Astrocyte (in vitro differentiated cells and primary cell): Measurements from ENCODE around the gene WDCP. TPM values are rescaled to one million over a fixed set of nuclear protein-coding genes. Genes with fewer than 3 reads are reported as not detected.

ENCODE experiments used
- DNase-seq: peaks from one replicate; pipeline ENCODE4 v3.0.0-alpha.2; 2010; ENCODE audit warnings: low read depth
- FAIRE-seq: peaks from 2 replicates; lab custom pipeline; 2011; peaks lifted over from hg19 to GRCh38; lab: Jason Lieb, UNC
- H2AFZ ChIP-seq: 2 replicates; pipeline ENCODE4 v1.6.0; 2012; ENCODE audit warnings: low read depth, low read length, inconsistent platforms
- H3K27ac ChIP-seq: 2 replicates; pipeline ENCODE4 v1.5.1; 2011; ENCODE audit warnings: low read depth, low read length, inconsistent platforms
- H3K27me3 ChIP-seq: 2 replicates; pipeline ENCODE4 v1.6.0; 2011; ENCODE audit warnings: low read length, inconsistent platforms; ENCODE audit not compliant: insufficient read depth
- H3K36me3 ChIP-seq: 2 replicates; pipeline ENCODE4 v1.5.1; 2011; ENCODE audit warnings: low read length, inconsistent platforms; ENCODE audit not compliant: insufficient read depth
- H3K4me1 ChIP-seq: 2 replicates; pipeline ENCODE4 v1.5.1; 2011; ENCODE audit warnings: low read length, inconsistent platforms; ENCODE audit not compliant: insufficient read depth
- H3K4me2 ChIP-seq: 2 replicates; pipeline ENCODE4 v1.6.0; 2012; ENCODE audit warnings: low read length, inconsistent platforms
- H3K4me3 ChIP-seq: 2 replicates; pipeline ENCODE4 v1.5.1; 2011; ENCODE audit warnings: low read depth, mild to moderate bottlenecking, low read length, inconsistent platforms; ENCODE audit not compliant: insufficient read depth
- H3K79me2 ChIP-seq: 2 replicates; pipeline ENCODE4 v1.6.0; 2012; ENCODE audit warnings: mild to moderate bottlenecking, low read length, inconsistent platforms; ENCODE audit not compliant: insufficient read depth
- H3K9ac ChIP-seq: 2 replicates; pipeline ENCODE4 v1.6.0; 2012; ENCODE audit warnings: mild to moderate bottlenecking, low read length, inconsistent platforms
- H3K9me3 ChIP-seq: 2 replicates; pipeline ENCODE4 v1.5.1; 2012; ENCODE audit warnings: low read depth, mild to moderate bottlenecking, low read length, inconsistent platforms; ENCODE audit not compliant: insufficient read depth
- H4K20me1 ChIP-seq: 2 replicates; pipeline ENCODE4 v1.6.0; 2012; ENCODE audit warnings: low read length, inconsistent platforms; ENCODE audit not compliant: insufficient read depth
- H3K27ac Mint-ChIP-seq: one replicate; pipeline ENCODE4 v1.8.0; 2021; ENCODE audit warnings: mild to moderate bottlenecking, mixed read lengths; ENCODE audit not compliant: unreplicated experiment
- H3K27me3 Mint-ChIP-seq: one replicate; pipeline ENCODE4 v1.8.0; 2021; ENCODE audit warnings: low read depth, mixed read lengths; ENCODE audit not compliant: unreplicated experiment
- H3K36me3 Mint-ChIP-seq: one replicate; pipeline ENCODE4 v1.8.0; 2021; ENCODE audit warnings: low read depth, mixed read lengths; ENCODE audit not compliant: unreplicated experiment
- H3K4me1 Mint-ChIP-seq: one replicate; pipeline ENCODE4 v1.8.0; 2021; ENCODE audit warnings: low read depth, mixed read lengths; ENCODE audit not compliant: unreplicated experiment
- H3K4me3 Mint-ChIP-seq: one replicate; pipeline ENCODE4 v1.8.0; 2021; ENCODE audit warnings: mild to moderate bottlenecking, moderate library complexity, mixed read lengths; ENCODE audit not compliant: unreplicated experiment
- H3K9me3 Mint-ChIP-seq: one replicate; pipeline ENCODE4 v1.8.0; 2021; ENCODE audit warnings: mild to moderate bottlenecking, mixed read lengths; ENCODE audit not compliant: unreplicated experiment
- EZH2 ChIP-seq: IDR thresholded peaks from 2 replicates; pipeline ENCODE4 v1.6.1; 2012; ENCODE audit warnings: mild to moderate bottlenecking, low read length, inconsistent platforms; ENCODE audit not compliant: insufficient read depth
- total RNA-seq: library from RNA; stranded (reverse); gene quantifications from 2 replicates; pipeline ENCODE4 v1.2.1, GENCODE V29; 2021
- TF ChIP-seq, protein P1 (sequence below): IDR thresholded peaks from 2 replicates; pipeline ENCODE4 v1.5.1; 2011; ENCODE audit warnings: low read depth, mild to moderate bottlenecking, inconsistent platforms, low read length, moderate library complexity; ENCODE audit not compliant: insufficient read depth

Gene WDCP
- total RNA-seq, 1 donor from 2014 or later: 17.4 TPM

DNA sequence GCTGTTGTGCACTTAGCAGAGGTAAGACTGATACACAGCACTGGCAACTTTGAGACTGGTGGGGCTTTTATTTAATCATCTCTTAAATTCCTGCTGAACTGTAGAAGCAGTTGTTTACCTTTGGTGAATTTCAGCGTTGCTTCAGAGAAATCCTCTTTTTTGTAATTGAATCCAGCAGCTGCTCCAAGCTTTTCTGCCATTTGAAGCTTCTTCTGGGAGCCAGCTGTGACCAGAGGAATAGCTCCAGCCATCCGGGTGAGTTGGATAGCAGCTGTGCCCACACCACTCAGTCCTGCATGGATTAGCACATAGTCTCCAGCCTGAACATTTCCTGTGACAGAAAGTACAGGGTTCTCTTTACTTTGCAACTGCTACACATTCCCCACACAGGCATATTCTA is 33.5 kb upstream of the WDCP start:
- peaks cover 5% of the 10 kb centered on the region for H3K4me1 Mint-ChIP-seq
- H3K4me3 Mint-ChIP-seq: no peak overlapping the region
- Histone ChIP-seq H3K4me1 (peaks cover 12% of the 10 kb centered on the region), H3K4me2 (no peak overlapping the region), H3K27ac (no peak overlapping the region), H2AFZ (no peak overlapping the region), H3K4me3 (no peak overlapping the region), H3K27me3 (no peaks in the 10 kb centered on the region), H3K9ac (no peak overlapping the region), H3K36me3 (peaks cover 21% of the 10 kb centered on the region), H4K20me1 (no peaks in the 10 kb centered on the region), H3K79me2 (peaks cover 14% of the 10 kb centered on the region), H3K9me3 (no peaks in the 10 kb centered on the region)
- H3K27ac Mint-ChIP-seq: no peak overlapping the region
- FAIRE-seq (no peak), DNase-seq (no peak)
- no peaks in the 10 kb centered on the region for H3K9me3 Mint-ChIP-seq
- TF ChIP-seq, protein P1, sequence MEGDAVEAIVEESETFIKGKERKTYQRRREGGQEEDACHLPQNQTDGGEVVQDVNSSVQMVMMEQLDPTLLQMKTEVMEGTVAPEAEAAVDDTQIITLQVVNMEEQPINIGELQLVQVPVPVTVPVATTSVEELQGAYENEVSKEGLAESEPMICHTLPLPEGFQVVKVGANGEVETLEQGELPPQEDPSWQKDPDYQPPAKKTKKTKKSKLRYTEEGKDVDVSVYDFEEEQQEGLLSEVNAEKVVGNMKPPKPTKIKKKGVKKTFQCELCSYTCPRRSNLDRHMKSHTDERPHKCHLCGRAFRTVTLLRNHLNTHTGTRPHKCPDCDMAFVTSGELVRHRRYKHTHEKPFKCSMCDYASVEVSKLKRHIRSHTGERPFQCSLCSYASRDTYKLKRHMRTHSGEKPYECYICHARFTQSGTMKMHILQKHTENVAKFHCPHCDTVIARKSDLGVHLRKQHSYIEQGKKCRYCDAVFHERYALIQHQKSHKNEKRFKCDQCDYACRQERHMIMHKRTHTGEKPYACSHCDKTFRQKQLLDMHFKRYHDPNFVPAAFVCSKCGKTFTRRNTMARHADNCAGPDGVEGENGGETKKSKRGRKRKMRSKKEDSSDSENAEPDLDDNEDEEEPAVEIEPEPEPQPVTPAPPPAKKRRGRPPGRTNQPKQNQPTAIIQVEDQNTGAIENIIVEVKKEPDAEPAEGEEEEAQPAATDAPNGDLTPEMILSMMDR: no peak
- TF ChIP-seq EZH2: no peak
- H3K36me3 Mint-ChIP-seq: peaks cover 16% of the 10 kb centered on the region
- H3K27me3 Mint-ChIP-seq: no peaks in the 10 kb centered on the region

DNA sequence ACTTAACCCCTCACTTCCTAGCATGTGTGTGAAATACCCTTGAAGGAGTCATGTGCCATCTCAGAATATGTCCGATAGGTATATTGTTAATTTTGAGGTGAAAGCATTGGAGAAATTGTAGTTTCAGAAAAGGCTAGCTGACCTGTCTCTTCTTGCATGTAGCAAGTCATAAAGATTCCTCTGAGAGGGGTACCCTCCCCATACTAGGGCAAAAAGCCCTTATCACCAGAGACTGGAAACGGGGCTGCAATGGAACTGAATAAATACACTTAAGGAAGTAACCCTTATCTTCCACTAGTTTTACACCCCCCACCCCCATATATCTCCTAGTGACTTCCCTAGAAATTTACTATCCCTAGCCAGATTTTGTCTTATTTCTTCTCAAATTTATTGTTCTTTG is 30.7 kb upstream of the WDCP start:
- peak overlapping the region; percentile 98 for H3K4me3 Mint-ChIP-seq
- no peaks in the 10 kb centered on the region for H3K9me3 Mint-ChIP-seq
- H3K36me3 Mint-ChIP-seq: peaks cover 16% of the 10 kb centered on the region
- H3K27me3 ChIP-seq: no peaks in the 10 kb centered on the region
- peaks cover 33% of the 10 kb centered on the region for H3K79me2 ChIP-seq
- peak overlapping the region; percentile 98 for H3K9ac ChIP-seq
- DNase-seq: no peak
- FAIRE-seq: no peak
- peaks cover 3% of the 10 kb centered on the region for H3K4me1 Mint-ChIP-seq
- H4K20me1 ChIP-seq: peaks cover 5% of the 10 kb centered on the region
- no peaks in the 10 kb centered on the region for H3K27me3 Mint-ChIP-seq
- peaks cover 8% of the 10 kb centered on the region for H3K4me1 ChIP-seq
- no peak overlapping the region for H3K27ac ChIP-seq
- TF ChIP-seq, protein P1: no peak
- TF ChIP-seq EZH2: no peak
- no peak overlapping the region for H3K27ac Mint-ChIP-seq
- no peaks in the 10 kb centered on the region for H3K9me3 ChIP-seq
- peaks cover 24% of the 10 kb centered on the region for H3K36me3 ChIP-seq
- peak overlapping the region; percentile 56 for H3K4me3 ChIP-seq
- peak overlapping the region; percentile 70 for H2AFZ ChIP-seq
- peak overlapping the region; percentile 91 for H3K4me2 ChIP-seq

DNA sequence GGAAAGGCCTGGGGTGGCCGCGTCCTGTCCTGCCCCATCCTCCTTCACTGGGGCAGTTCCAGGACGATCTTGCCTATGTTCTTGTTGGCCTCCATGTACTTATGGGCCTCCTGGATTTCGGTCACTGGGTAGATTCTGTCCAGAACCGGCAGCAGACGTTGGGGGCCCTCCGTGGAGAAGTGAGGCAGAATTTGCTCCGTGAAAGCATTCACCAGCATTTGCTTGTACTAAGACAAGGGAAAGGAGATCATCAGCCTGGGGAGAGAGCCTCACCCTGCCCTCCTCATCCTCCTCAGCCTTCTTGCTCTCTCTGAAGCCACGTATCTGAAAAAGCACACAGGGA is 30.3 kb upstream of the WDCP start:
- Histone ChIP-seq H4K20me1 (peaks cover 8% of the 10 kb centered on the region), H2AFZ (peak overlapping the region; percentile 70), H3K4me1 (peaks cover 8% of the 10 kb centered on the region), H3K27ac (no peak overlapping the region), H3K4me2 (peak overlapping the region; percentile 91), H3K27me3 (no peaks in the 10 kb centered on the region), H3K79me2 (peaks cover 35% of the 10 kb centered on the region), H3K9me3 (no peaks in the 10 kb centered on the region), H3K36me3 (peaks cover 24% of the 10 kb centered on the region), H3K9ac (peak overlapping the region; percentile 98), H3K4me3 (peak overlapping the region; percentile 56)
- H3K9me3 Mint-ChIP-seq: no peaks in the 10 kb centered on the region
- no peaks in the 10 kb centered on the region for H3K27me3 Mint-ChIP-seq
- H3K36me3 Mint-ChIP-seq: peaks cover 15% of the 10 kb centered on the region
- TF ChIP-seq, protein P1: no peak
- TF ChIP-seq EZH2: no peak
- peaks cover 3% of the 10 kb centered on the region for H3K4me1 Mint-ChIP-seq
- no peak for FAIRE-seq
- no peak for DNase-seq
- no peak overlapping the region for H3K27ac Mint-ChIP-seq
- H3K4me3 Mint-ChIP-seq: peak overlapping the region; percentile 98
